Type B pancreatic cell (in vitro differentiated cells): ENCODE measurements around the gene PADI4. TPM values are rescaled to one million over a fixed set of nuclear protein-coding genes. Genes with fewer than 3 reads are reported as not detected.

Source experiments
- DNase-seq: peaks from one replicate; pipeline ENCODE4 v3.0.0; 2021; ENCODE audit warnings: mixed read lengths; ENCODE audit not compliant: unreplicated experiment; ENCODE audit errors: extremely low spot score
- H3K27ac Mint-ChIP-seq: 2 replicates; pipeline ENCODE4 v1.8.0; 2021; ENCODE audit warnings: mild to moderate bottlenecking, mixed read lengths
- H3K27me3 Mint-ChIP-seq: 2 replicates; pipeline ENCODE4 v1.8.0; 2021; ENCODE audit warnings: mixed read lengths
- H3K36me3 Mint-ChIP-seq: 2 replicates; pipeline ENCODE4 v1.8.0; 2021; ENCODE audit warnings: mixed read lengths
- H3K4me1 Mint-ChIP-seq: one replicate; pipeline ENCODE4 v1.8.0; 2021; ENCODE audit warnings: mixed read lengths; ENCODE audit not compliant: unreplicated experiment
- H3K4me3 Mint-ChIP-seq: 2 replicates; pipeline ENCODE4 v1.8.0; 2021; ENCODE audit warnings: mild to moderate bottlenecking, mixed read lengths
- H3K9me3 Mint-ChIP-seq: 2 replicates; pipeline ENCODE4 v1.8.0; 2021; ENCODE audit warnings: mixed read lengths
- CTCF ChIP-seq: fragments of 200-600 bp; sonication (generic); conservative IDR thresholded peaks from 2 replicates; pipeline ENCODE4 v1.5.0; 2021; ENCODE audit warnings: antibody characterized with exemption, mild to moderate bottlenecking
- total RNA-seq: library from RNA; stranded (reverse); gene quantifications from 2 replicates; pipeline ENCODE4 v1.2.1, GENCODE V29; 2021; ENCODE audit warnings: low replicate concordance

The PADI4 gene
- total RNA-seq, 1 donor from 2014 or later: not detected

- no peaks in the 10 kb centered on the region for H3K36me3 Mint-ChIP-seq
- peaks cover 7% of the 10 kb centered on the region for H3K27me3 Mint-ChIP-seq
- H3K9me3 Mint-ChIP-seq: peaks cover 4% of the 10 kb centered on the region
- no peaks in the 10 kb centered on the region for H3K4me1 Mint-ChIP-seq
- no peak overlapping the region for H3K27ac Mint-ChIP-seq
- DNase-seq: no peak
- TF ChIP-seq CTCF: no peak
- H3K4me3 Mint-ChIP-seq: no peak overlapping the region
Measured at GRCh38 chr1:17328855-17329254, 20.9 kb downstream of the PADI4 start.

GRCh38 chr1:17329610-17330009 is 21.6 kb downstream of the PADI4 start:
- no peak for DNase-seq
- Mint-ChIP-seq H3K36me3 (no peaks in the 10 kb centered on the region), H3K4me1 (no peaks in the 10 kb centered on the region), H3K4me3 (no peak overlapping the region), H3K9me3 (peaks cover 4% of the 10 kb centered on the region), H3K27ac (no peak overlapping the region), H3K27me3 (peaks cover 9% of the 10 kb centered on the region)
- no peak for TF ChIP-seq CTCF

GRCh38 chr1:17330856-17331255 is 22.9 kb downstream of the PADI4 start:
- Mint-ChIP-seq H3K9me3 (peaks cover 4% of the 10 kb centered on the region), H3K4me3 (no peak overlapping the region), H3K27ac (no peak overlapping the region), H3K36me3 (no peaks in the 10 kb centered on the region), H3K27me3 (peaks cover 9% of the 10 kb centered on the region), H3K4me1 (no peaks in the 10 kb centered on the region)
- TF ChIP-seq CTCF: no peak
- no peak for DNase-seq

- Mint-ChIP-seq H3K27ac (no peak overlapping the region), H3K4me1 (no peaks in the 10 kb centered on the region), H3K27me3 (peaks cover 18% of the 10 kb centered on the region), H3K9me3 (peaks cover 4% of the 10 kb centered on the region), H3K36me3 (no peaks in the 10 kb centered on the region), H3K4me3 (no peak overlapping the region)
- TF ChIP-seq CTCF: no peak
- DNase-seq: no peak
Measured at GRCh38 chr1:17333081-17333480, 25.1 kb downstream of the PADI4 start.

- Mint-ChIP-seq H3K4me3 (no peak overlapping the region), H3K4me1 (no peaks in the 10 kb centered on the region), H3K27me3 (peaks cover 22% of the 10 kb centered on the region), H3K27ac (no peak overlapping the region), H3K36me3 (no peaks in the 10 kb centered on the region), H3K9me3 (peaks cover 4% of the 10 kb centered on the region)
- TF ChIP-seq CTCF: peak; percentile 90
- DNase-seq: peak; percentile 81
Measured at GRCh38 chr1:17335821-17336710, 28.1 kb downstream of the PADI4 start.
